Ovary (tissue), 9 donors: ENCODE data around the gene RAP1A. TPM values are rescaled to one million over a fixed set of nuclear protein-coding genes. Genes with fewer than 3 reads are reported as not detected.
A peak's percentile ranks its signal among the peaks of the same experiment; 100 is the strongest.

Source experiments
- DNase-seq, 5 donors: peaks; one replicate each; pipeline ENCODE4 v3.0.0-alpha.2; 2019 to 2020
- H3K27ac ChIP-seq, 2 donors: fragments of 200-600 bp; one replicate each; pipeline versions ENCODE4 v1.5.1 to v1.8.0; 2019 to 2022
- H3K27me3 ChIP-seq: fragments of 200-600 bp; one replicate; pipeline ENCODE4 v1.8.0; 2022
- H3K36me3 ChIP-seq: fragments of 200-600 bp; sonication (generic); one replicate; pipeline ENCODE4 v1.5.1; 2019
- H3K4me1 ChIP-seq: one replicate; pipeline ENCODE4 v1.8.1; 2013; ENCODE audit warnings: mild to moderate bottlenecking, moderate library complexity; ENCODE audit not compliant: insufficient read depth
- H3K4me3 ChIP-seq: fragments of 200-600 bp; sonication (generic); one replicate; pipeline ENCODE4 v1.5.1; 2017
- H3K9me3 ChIP-seq, 2 donors: fragments of 200-600 bp in 1 of 2; sonication (generic) in 1 of 2; one replicate each; pipeline versions ENCODE4 v1.5.1 to v1.8.1; 2013 to 2019; ENCODE audit warnings: mild to moderate bottlenecking in 1 of 2, moderate library complexity in 1 of 2
- CTCF ChIP-seq, 3 donors: fragments of 450-650 bp in 2 of 3; fragments of 200-600 bp in 1 of 3; IDR thresholded peaks; one replicate each; pipeline versions ENCODE4 v1.5.1 to v1.8.0; 2016 to 2022; ENCODE audit warnings: antibody characterized with exemption in 3 of 3, mild to moderate bottlenecking in 1 of 3
- EP300 ChIP-seq: sonication (generic); formaldehyde crosslinking; IDR thresholded peaks from one replicate; pipeline ENCODE4 v1.6.1; 2017; ENCODE audit warnings: antibody characterized with exemption
- POLR2A ChIP-seq: fragments of 450-650 bp; IDR thresholded peaks from one replicate; pipeline ENCODE4 v1.6.1; 2017; ENCODE audit warnings: antibody characterized with exemption, mild to moderate bottlenecking, moderate library complexity
- WGBS, 3 donors: extraction: QIAGEN DNeasy Blood & Tissue Kit in 1 of 3; methylation state at CpG; one replicate each; pipeline versions ENCODE4 v1.1.5 to v1.1.7; 2013 to 2017; 5-methylcytosine and 5-hydroxymethylcytosine counted together
- intact Hi-C, 4 donors: fragments of 100-400 bp; cut with DNase I; formaldehyde crosslinking; loops; one replicate each; pipeline versions ENCODE4 v1.11.0 to v1.15.1; 2022 to 2023
- polyA plus RNA-seq, 2 donors: library from polyadenylated mRNA; stranded (reverse); fragments of 200-250 nt in 1 of 2; fragments of 350-450 nt in 1 of 2; fragmentation: Illumina TruSeq in 1 of 2; extraction: RNeasy Lipid Tissue Mini Kit (QIAGEN cat#74804) in 1 of 2; gene quantifications; one replicate each; pipeline ENCODE4 v1.2.3, GENCODE V29; 2013 to 2014
- total RNA-seq, 7 donors: library from RNA; depleted of rRNA in 2 of 7; stranded (reverse); fragments of >200 nt in 2 of 7; fragmentation: NEBNext Ultra II Directional in 3 of 7; extraction: Animal tissue kit (Norgen Biotek cat#: 25700) in 3 of 7; gene quantifications; one replicate each; pipeline versions ENCODE4 v1.1.0 to v1.2.4, GENCODE V29; 2016 to 2023
- donor health status: DM: no; HTN: no; CAD: no; lungs with moderate emphysema.
- donor health status: DM: no; HTN: no; CAD: no.
- donor health status: Bipolar disorder and iron deficiency.
- donor health status: DM: yes; HTN: yes; CAD: no.
- donor health status: DM: no; HTN: no; CAD: no.
- donor health status: DM: yes; HTN: yes; CAD: no.

Gene RAP1A
- total and polyA plus RNA-seq, 9 donors: 22.2 to 118 (median 59.1) TPM

- no peaks in the 10 kb centered on the region for H3K27me3 ChIP-seq
- H3K4me3 ChIP-seq: peak overlapping the region; percentile 88
- peak overlapping the region; percentile 83 to 97 for H3K27ac ChIP-seq
- H3K36me3 ChIP-seq: no peaks in the 10 kb centered on the region
- H3K9me3 ChIP-seq: no peaks in the 10 kb centered on the region
- 0 to 1% (median 0%) methylated on average over 12 of the region's 12 CpGs for WGBS, 3 donors
- intact Hi-C loops: loop anchor here in 3 of 4 donors (2.0 to 10.0 kb wide), 6 partner anchors 16 to 248 kb away; partner anchors contain the start of gene INKA2 (in 1 of the 3)
- peak in 3 of 5 donors; percentile 51 to 58 (median 55) for DNase-seq
- TF ChIP-seq CTCF (IDR thresholded peaks at IDR 0.05): no peak
- TF ChIP-seq POLR2A: no peak
- TF ChIP-seq EP300: no peak
- peaks cover 1% of the 10 kb centered on the region for H3K4me1 ChIP-seq
Observed at GRCh38 chr1:111754984-111755330, 135.4 kb downstream of the RAP1A start.

- TF ChIP-seq POLR2A (peak; percentile 60), CTCF (IDR thresholded peaks at IDR 0.05) (peak; percentile 96 to 99 (median 97)), EP300 (no peak)
- peak within 1 kb of the TSS; percentile 88 for H3K4me3 ChIP-seq
- no peaks in the 10 kb centered on the region for H3K36me3 ChIP-seq
- DNase-seq: peak; percentile 90 to 95 (median 93)
- 0 to 1% (median 0%) methylated on average over 53 to 67 of the region's 67 CpGs for WGBS, 3 donors
- H3K27me3 ChIP-seq: no peaks in the 10 kb centered on the region
- peak within 1 kb of the TSS; percentile 83 to 97 for H3K27ac ChIP-seq
- peaks cover 1% of the 10 kb centered on the region for H3K4me1 ChIP-seq
- intact Hi-C loops: loop anchor here in 3 of 4 donors (2.0 to 10.0 kb wide), 5 partner anchors 17 to 248 kb away; partner anchors contain the start of gene INKA2 (in 1 of the 3)
- no peaks in the 10 kb centered on the region for H3K9me3 ChIP-seq
Observed at GRCh38 chr1:111755331-111756123, 135.9 kb downstream of the RAP1A start, which contains the start of gene DDX20. Gene DDX20 (plus strand): TSS chr1:111755901. CDS start chr1:111755925, 24 bp downstream.

- H3K9me3 ChIP-seq: no peaks in the 10 kb centered on the region
- H3K4me3 ChIP-seq: peak overlapping the region; percentile 88
- no peaks in the 10 kb centered on the region for H3K27me3 ChIP-seq
- 0 to 1% (median 0%) methylated on average over 26 to 35 of the region's 35 CpGs for WGBS, 3 donors
- peak overlapping the region; percentile 83 to 97 for H3K27ac ChIP-seq
- H3K36me3 ChIP-seq: no peaks in the 10 kb centered on the region
- TF ChIP-seq CTCF (IDR thresholded peaks at IDR 0.05) (no peak), EP300 (no peak), POLR2A (no peak)
- intact Hi-C loops: loop anchor here in 3 of 4 donors (5.0 to 10.0 kb wide), 3 partner anchors 161 to 249 kb away; no protein-coding TSS in a partner anchor
- H3K4me1 ChIP-seq: peaks cover 1% of the 10 kb centered on the region
- DNase-seq: no peak
Observed at GRCh38 chr1:111756124-111756513, 136.5 kb downstream of the RAP1A start.

- Histone ChIP-seq H3K27ac (no peak overlapping the region), H3K36me3 (no peaks in the 10 kb centered on the region), H3K4me1 (peaks cover 1% of the 10 kb centered on the region), H3K27me3 (no peaks in the 10 kb centered on the region), H3K4me3 (no peak overlapping the region), H3K9me3 (no peaks in the 10 kb centered on the region)
- DNase-seq: no peak
- intact Hi-C loops: loop anchor here in 3 of 4 donors (5.0 to 10.0 kb wide), 3 partner anchors 164 to 251 kb away; no protein-coding TSS in a partner anchor
- 60 to 77% (median 63%) methylated on average over 2 of the region's 2 CpGs for WGBS, 3 donors
- TF ChIP-seq CTCF (IDR thresholded peaks at IDR 0.05) (no peak), POLR2A (no peak), EP300 (no peak)
Observed at GRCh38 chr1:111758373-111758772, 138.8 kb downstream of the RAP1A start.
